IPS-NIHi7 (cell line): ENCODE data around the gene OR10G4.
"Not testable (repeated sequence)": the region's sequence is repeated elsewhere in the genome, so short reads cannot be mapped to it uniquely, and the experiment has no call there.

ENCODE experiments used
- DNase-seq: peaks from one replicate; pipeline ENCODE4 v3.0.0; 2012; ENCODE audit warnings: mixed read lengths; ENCODE audit errors: extremely low spot score

The OR10G4 gene

DNA sequence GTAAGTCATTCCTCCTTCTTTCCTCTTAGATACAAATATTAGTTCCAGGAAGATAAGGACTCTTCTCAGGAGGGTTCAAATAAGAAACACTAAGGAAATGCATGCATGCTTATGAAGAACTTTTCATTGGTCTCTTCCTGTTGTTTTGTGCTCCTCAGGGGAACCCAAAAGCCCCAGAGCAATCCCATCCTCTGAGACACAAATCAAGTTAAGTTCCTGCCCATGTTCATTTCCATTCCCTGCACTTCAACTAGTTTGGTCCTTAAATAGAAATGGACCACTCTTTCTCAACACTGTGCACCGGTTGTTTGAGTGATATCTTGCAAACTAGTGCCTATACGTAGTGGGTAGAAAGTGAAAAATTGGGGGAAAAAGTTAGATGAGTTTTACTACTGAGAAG is at the start of gene OR10G4:
OR10G4 (plus strand) TSS at position 301 of the 400 bp plus-strand sequence. CDS start 2,578 bp downstream, outside the sequence.
- DNase-seq: no peak

DNA sequence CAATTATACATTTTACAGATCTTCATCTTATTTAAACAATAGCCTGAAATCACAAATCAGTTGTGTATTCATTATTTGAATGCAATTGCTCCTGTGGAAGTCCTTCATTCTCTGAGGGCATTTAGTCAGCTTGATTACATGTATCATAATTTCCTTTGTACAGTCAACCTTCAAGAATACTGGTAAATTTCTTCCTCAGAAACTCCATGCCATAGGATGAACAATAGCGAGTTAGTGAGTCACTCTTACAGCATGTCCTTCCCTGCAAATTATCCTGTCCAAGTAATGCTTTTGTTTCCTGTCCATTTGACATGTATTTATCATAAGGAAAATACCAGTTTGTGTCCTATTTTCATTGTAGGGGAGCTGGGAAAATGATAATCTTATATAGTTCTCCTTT is 39.0 kb upstream of the OR10G4 start:
- no peak for DNase-seq

- no peak for DNase-seq
Measured at GRCh38 chr11:123976770-123977560, 35.8 kb upstream of the OR10G4 start.

GRCh38 chr11:123977731-123978347 is 35.0 kb upstream of the OR10G4 start, which contains the start of gene OR10S1:
TSS of gene OR10S1 (minus strand) at chr11:123977781. CDS start at chr11:123977664, 117 bp downstream.
- no peak for DNase-seq

DNA sequence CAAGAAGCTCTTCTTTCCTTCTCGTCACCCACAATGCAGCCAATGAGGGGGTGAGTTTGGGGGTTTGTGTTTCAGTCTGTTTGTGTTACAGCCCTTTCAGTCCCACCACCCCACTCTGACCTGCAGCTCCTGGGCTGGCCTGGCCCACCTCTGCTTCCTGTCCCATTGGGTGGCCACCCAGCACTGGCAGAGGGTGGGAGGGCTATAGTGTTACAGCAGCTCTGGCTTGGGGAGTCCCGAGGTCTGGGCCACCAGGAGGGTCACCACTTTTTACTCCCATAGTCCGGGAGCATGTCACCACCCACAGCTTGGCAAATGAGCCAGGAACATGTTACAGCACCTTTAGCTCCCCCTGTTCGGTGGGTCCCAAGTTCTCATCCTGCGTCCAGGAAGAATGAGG is 33.5 kb upstream of the OR10G4 start:
- DNase-seq: no peak

DNA sequence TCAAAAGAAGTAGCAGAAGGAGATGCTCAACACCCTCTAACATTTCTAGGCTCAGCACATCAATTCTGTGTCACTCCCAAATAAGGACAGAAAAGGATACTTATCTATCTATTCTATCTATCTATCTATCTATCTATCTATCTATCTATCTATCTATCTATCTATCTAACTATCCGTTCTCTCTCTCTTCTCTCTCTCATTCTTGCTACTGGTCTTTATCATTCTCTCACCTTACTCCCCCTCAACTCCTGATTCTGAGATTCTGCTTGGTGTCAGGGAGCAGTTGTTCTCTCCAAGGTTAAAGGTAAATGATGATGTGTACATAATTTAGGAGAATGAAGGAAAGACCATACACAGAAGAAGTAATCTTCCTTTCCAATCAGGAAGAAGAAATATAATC is 17.7 kb upstream of the OR10G4 start, which contains the start of gene OR10G6:
OR10G6 (minus strand) TSS at position 43 of the 400 bp plus-strand sequence; CDS start at position 43, 0 bp downstream.
- DNase-seq: no peak

DNA sequence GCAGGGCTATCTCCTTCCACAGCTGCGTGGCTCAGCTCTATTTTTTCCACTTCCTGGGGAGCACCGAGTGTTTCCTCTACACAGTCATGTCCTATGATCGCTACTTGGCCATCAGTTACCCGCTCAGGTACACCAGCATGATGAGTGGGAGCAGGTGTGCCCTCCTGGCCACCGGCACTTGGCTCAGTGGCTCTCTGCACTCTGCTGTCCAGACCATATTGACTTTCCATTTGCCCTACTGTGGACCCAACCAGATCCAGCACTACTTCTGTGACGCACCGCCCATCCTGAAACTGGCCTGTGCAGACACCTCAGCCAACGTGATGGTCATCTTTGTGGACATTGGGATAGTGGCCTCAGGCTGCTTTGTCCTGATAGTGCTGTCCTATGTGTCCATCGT is 3.0 kb downstream of the OR10G4 start:
- not testable (repeated sequence) for DNase-seq

DNA sequence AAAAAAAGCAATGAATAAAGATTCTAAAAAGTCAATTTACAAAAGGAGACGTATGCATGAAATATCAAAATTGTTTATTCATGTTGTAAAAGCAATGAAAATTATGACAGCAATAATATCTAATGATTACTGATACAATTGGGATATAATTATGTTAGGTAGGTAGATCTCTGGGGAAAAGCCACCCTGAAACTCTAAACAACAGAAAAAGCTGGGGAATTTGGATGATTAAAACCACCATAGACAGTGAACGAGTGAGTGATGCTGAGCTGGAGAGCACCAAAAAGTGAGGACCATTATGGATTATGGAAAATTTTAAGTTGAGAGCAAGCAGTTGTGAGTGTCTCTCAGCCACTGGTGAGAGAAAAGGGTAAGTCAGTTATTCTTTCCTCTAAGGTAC is 13.7 kb downstream of the OR10G4 start, which contains the start of gene OR10G8:
OR10G8 (plus strand) TSS at position 301 of the 400 bp plus-strand sequence. CDS start 2,825 bp downstream, outside the sequence.
- no peak for DNase-seq

- DNase-seq: no peak
Measured at GRCh38 chr11:124036666-124037065, 23.9 kb downstream of the OR10G4 start.

- DNase-seq: no peak
Measured at GRCh38 chr11:124039557-124039956, 26.8 kb downstream of the OR10G4 start.

DNA sequence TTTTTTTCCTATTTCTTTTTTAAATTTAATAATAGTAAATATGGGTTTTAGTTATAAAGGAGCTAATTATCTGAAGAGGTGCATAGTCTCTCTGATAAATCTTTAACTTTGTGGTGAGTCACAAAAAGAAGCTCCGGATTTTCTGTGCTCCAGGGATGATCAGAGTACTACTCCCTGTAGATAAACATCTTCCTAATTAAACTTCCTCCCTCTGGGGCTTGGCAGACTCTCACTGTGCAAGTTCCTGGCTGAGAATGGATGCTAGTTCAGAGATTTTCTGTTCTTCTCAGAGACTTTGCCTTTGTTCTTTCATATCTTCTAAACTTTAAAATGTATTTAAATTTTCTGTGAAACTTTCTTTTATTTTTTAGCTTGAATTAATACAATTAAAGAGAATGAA is 28.5 kb downstream of the OR10G4 start, which contains the start of gene OR10G7:
OR10G7 (minus strand) TSS at position 72 of the 400 bp plus-strand sequence. CDS start 2,324 bp downstream, outside the sequence.
- DNase-seq: peak; percentile 35

DNA sequence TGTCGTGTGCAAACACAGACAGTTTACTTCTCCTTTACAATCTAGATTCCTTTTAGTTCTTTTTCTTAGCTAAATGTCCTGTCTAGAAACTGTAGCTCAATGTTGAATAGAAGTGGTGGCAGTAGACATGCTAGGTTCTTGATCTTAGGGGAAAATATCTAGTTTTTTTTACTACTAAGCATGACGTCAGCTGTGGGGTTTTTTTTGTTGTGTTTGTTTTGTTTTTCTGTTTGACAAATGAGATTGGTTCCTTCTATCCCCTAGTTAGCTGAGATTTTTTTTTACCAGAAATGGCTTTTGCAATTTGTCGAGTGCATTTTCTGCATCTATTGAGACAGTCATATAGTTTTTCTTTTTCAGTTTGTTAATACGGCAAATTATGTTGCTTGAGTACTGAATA is 30.6 kb downstream of the OR10G4 start:
- DNase-seq: no peak

DNA sequence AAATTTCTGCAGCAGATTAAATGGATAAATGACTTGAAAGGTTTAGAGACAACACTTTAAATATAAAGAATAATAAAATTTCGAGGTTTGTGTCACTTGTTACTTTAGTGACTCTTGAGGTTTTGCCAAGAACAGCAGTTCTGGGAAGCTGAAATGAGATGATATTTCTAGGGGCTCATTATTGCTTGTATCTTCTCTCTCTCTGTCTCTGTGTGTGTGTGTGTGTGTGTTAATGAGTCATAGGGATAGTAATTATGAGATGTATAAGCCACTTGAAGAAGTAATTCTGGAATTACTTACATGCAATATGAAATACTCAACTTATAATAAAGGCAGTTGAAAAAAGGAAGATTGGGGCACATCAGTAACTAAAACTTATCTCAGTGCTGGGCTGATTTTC is 38.0 kb downstream of the OR10G4 start:
- no peak for DNase-seq

- DNase-seq: no peak
Measured at GRCh38 chr11:124052966-124053365, 40.2 kb downstream of the OR10G4 start.
